DND-41 (cell line): Measurements from ENCODE around the gene DHDDS.
A peak's percentile ranks its signal among the peaks of the same experiment; 100 is the strongest.
"Not testable (repeated sequence)": the region's sequence is repeated elsewhere in the genome, so short reads cannot be mapped to it uniquely, and the experiment has no call there.

ENCODE experiments used
- ATAC-seq: fragments of 200-7000 bp; cut with Tn5 transposase; 3 replicates; pipeline ENCODE4 v1.9.1; 2021; ENCODE audit warnings: low read depth; ENCODE audit not compliant: insufficient read depth
- DNase-seq: peaks from one replicate; pipeline ENCODE4 v3.0.0-alpha.2; 2020
- H2AFZ ChIP-seq: 2 replicates; pipeline ENCODE4 v1.6.0; 2012; ENCODE audit warnings: low read depth, low read length
- H3K27ac ChIP-seq: 2 replicates; pipeline ENCODE4 v1.5.1; 2012; ENCODE audit warnings: low read length, inconsistent platforms
- H3K27me3 ChIP-seq: fragments of 200-600 bp; sonication (generic); 2 replicates; pipeline ENCODE4 v1.6.0; 2012; ENCODE audit warnings: low read length, mild to moderate bottlenecking, inconsistent platforms; ENCODE audit not compliant: insufficient read depth, poor library complexity
- H3K36me3 ChIP-seq: 2 replicates; pipeline ENCODE4 v1.5.1; 2012; ENCODE audit warnings: low read length, inconsistent platforms; ENCODE audit not compliant: insufficient read depth
- H3K4me1 ChIP-seq: 2 replicates; pipeline ENCODE4 v1.5.1; 2012; ENCODE audit warnings: mild to moderate bottlenecking, low read length; ENCODE audit not compliant: insufficient read depth
- H3K4me2 ChIP-seq: 2 replicates; pipeline ENCODE4 v1.6.0; 2012; ENCODE audit warnings: mild to moderate bottlenecking, moderate library complexity, low read length, inconsistent platforms; ENCODE audit not compliant: insufficient read depth
- H3K4me3 ChIP-seq, 2 experiments: fragments of 200-600 bp in 1 of 2; shearing (Covaris generic) in 1 of 2; 2 replicates each; pipeline ENCODE4 v1.5.1; 2012 to 2016; ENCODE audit warnings: inconsistent platforms in 2 of 2, low read length in 2 of 2, mild to moderate bottlenecking in 2 of 2, low read depth in 1 of 2, moderate library complexity in 1 of 2
- H3K79me2 ChIP-seq: 2 replicates; pipeline ENCODE4 v1.6.0; 2012; ENCODE audit warnings: low read length, inconsistent platforms; ENCODE audit not compliant: insufficient read depth
- H3K9ac ChIP-seq: 2 replicates; pipeline ENCODE4 v1.6.0; 2012; ENCODE audit warnings: low read depth, mild to moderate bottlenecking, inconsistent platforms, low read length, moderate library complexity
- H3K9me3 ChIP-seq: 2 replicates; pipeline ENCODE4 v1.5.1; 2012; ENCODE audit warnings: low read length, moderate library complexity, mild to moderate bottlenecking, inconsistent platforms; ENCODE audit not compliant: insufficient read depth, severe bottlenecking
- H4K20me1 ChIP-seq: 2 replicates; pipeline ENCODE4 v1.6.0; 2012; ENCODE audit warnings: low read length; ENCODE audit not compliant: insufficient read depth
- EZH2 ChIP-seq: IDR thresholded peaks from 3 replicates; pipeline ENCODE4 v1.6.1; 2012; ENCODE audit warnings: borderline replicate concordance, low read depth, mild to moderate bottlenecking, moderate library complexity, low read length, inconsistent platforms; ENCODE audit not compliant: severe bottlenecking
- TF ChIP-seq, protein P1 (sequence below): IDR thresholded peaks from 2 replicates; pipeline ENCODE4 v1.5.1; 2012; ENCODE audit warnings: borderline replicate concordance, low read length, moderate library complexity, mild to moderate bottlenecking; ENCODE audit not compliant: poor library complexity, severe bottlenecking; ENCODE audit errors: extremely low read depth

Gene DHDDS, protein sequence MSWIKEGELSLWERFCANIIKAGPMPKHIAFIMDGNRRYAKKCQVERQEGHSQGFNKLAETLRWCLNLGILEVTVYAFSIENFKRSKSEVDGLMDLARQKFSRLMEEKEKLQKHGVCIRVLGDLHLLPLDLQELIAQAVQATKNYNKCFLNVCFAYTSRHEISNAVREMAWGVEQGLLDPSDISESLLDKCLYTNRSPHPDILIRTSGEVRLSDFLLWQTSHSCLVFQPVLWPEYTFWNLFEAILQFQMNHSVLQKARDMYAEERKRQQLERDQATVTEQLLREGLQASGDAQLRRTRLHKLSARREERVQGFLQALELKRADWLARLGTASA

DNA sequence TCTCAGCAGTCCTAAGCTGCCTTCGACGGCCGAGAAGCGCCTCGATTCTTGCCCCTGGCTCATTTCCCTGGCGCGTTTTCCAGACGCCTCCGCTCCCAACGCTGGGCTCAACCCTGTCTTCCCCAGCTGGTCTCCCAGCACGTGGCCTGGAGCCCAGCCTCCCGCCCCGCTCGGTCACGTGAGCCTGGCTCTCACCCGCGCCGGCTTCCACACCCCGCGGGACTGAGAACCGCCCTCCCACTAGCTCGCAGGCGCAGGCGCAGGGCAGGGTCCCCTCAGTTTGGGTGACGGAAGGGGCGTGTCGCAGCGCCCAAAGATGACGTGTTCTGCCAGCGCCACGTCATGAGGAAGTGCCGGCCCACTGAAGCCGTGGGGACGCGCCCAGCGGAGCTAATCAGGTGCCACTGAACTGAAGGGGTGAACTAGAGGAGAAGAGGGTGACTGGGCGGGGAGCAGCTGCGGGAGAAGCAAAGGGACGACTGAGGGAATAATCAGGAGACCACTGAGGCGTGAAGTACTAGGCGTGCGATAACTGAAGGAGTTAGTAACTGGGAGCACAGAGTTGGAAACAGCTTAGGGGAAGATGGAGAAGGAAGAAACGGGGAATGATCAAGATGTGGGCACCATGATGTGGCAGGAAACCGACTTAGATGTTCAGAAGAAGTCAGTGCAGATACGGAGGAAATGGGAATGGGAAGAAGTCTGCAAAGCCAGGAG, at the start of gene DHDDS:
Gene DHDDS, plus strand, starts transcription at position 343 of the 717 bp plus-strand sequence. CDS start 625 bp downstream, outside the sequence.
- peaks cover 25% of the 10 kb centered on the region for H3K79me2 ChIP-seq
- peak within 1 kb of the TSS; percentile 76 for H3K27ac ChIP-seq
- H3K9me3 ChIP-seq: no peaks in the 10 kb centered on the region
- peak within 1 kb of the TSS; percentile 82 for H2AFZ ChIP-seq
- H3K27me3 ChIP-seq: no peaks in the 10 kb centered on the region
- ATAC-seq (peak; percentile 97), DNase-seq (peak; percentile 99)
- peak within 1 kb of the TSS; percentile 49 to 86 for H3K4me3 ChIP-seq
- H4K20me1 ChIP-seq: no peaks in the 10 kb centered on the region
- peaks cover 30% of the 10 kb centered on the region for H3K4me1 ChIP-seq
- TF ChIP-seq EZH2: no peak
- TF ChIP-seq, protein P1, sequence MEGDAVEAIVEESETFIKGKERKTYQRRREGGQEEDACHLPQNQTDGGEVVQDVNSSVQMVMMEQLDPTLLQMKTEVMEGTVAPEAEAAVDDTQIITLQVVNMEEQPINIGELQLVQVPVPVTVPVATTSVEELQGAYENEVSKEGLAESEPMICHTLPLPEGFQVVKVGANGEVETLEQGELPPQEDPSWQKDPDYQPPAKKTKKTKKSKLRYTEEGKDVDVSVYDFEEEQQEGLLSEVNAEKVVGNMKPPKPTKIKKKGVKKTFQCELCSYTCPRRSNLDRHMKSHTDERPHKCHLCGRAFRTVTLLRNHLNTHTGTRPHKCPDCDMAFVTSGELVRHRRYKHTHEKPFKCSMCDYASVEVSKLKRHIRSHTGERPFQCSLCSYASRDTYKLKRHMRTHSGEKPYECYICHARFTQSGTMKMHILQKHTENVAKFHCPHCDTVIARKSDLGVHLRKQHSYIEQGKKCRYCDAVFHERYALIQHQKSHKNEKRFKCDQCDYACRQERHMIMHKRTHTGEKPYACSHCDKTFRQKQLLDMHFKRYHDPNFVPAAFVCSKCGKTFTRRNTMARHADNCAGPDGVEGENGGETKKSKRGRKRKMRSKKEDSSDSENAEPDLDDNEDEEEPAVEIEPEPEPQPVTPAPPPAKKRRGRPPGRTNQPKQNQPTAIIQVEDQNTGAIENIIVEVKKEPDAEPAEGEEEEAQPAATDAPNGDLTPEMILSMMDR: peak; percentile 2
- H3K9ac ChIP-seq: peak within 1 kb of the TSS; percentile 64
- H3K36me3 ChIP-seq: peaks cover 21% of the 10 kb centered on the region
- peak within 1 kb of the TSS; percentile 96 for H3K4me2 ChIP-seq

DNA sequence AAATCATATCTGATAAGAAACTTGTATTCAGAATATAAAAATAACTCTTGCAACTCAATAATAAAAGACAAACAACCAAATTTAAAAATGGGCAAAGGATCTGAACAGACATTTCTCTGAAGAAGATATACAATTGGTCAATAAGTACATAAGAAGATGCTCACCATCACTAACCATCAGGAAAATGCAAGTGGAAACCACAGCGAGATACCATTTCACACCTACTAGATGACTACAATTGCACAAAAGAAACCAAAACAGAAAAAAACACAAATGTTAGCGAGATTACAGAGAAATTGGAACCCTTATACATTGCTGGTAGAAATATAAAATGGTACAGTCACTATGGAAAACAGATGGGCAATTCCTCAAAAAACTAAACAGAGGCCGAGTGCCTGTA, 48.0 kb upstream of the DHDDS start:
- H3K4me2 ChIP-seq: no peak overlapping the region
- no peaks in the 10 kb centered on the region for H3K9me3 ChIP-seq
- H4K20me1 ChIP-seq: no peaks in the 10 kb centered on the region
- no peaks in the 10 kb centered on the region for H3K79me2 ChIP-seq
- H3K27me3 ChIP-seq: peaks cover 5% of the 10 kb centered on the region
- H3K27ac ChIP-seq: no peak overlapping the region
- DNase-seq (no peak), ATAC-seq (no peak)
- H3K36me3 ChIP-seq: no peaks in the 10 kb centered on the region
- H2AFZ ChIP-seq: no peak overlapping the region
- H3K9ac ChIP-seq: no peak overlapping the region
- TF ChIP-seq EZH2: no peak
- TF ChIP-seq, protein P1: no peak
- H3K4me1 ChIP-seq: peaks cover 14% of the 10 kb centered on the region
- H3K4me3 ChIP-seq: no peak overlapping the region

DNA sequence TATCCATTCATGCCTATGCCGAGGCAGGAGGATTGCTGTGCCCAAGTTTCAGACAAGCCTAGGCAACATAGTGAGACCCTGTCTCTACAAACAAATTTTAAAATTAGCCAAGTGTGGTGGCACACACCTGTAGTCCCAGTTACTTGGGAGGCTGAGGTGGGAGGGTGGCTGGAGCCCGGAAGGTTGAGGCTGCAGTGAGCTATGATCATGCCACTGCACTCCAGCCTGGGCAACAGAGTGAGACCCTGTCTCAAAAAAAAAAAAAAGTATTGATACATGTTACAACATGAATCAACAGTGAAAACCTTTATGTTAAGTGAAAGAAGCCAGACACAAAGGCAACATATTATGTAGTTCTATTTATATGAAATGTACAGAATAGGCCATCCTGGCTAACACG, 47.1 kb upstream of the DHDDS start:
- not testable (repeated sequence) for H3K9me3 ChIP-seq, H3K27me3 ChIP-seq, H3K27ac ChIP-seq, H3K9ac ChIP-seq, H3K79me2 ChIP-seq, H3K36me3 ChIP-seq, ATAC-seq, DNase-seq, H4K20me1 ChIP-seq, H3K4me2 ChIP-seq, H2AFZ ChIP-seq, H3K4me3 ChIP-seq
- H3K4me1 ChIP-seq: peaks cover 13% of the 10 kb centered on the region

DNA sequence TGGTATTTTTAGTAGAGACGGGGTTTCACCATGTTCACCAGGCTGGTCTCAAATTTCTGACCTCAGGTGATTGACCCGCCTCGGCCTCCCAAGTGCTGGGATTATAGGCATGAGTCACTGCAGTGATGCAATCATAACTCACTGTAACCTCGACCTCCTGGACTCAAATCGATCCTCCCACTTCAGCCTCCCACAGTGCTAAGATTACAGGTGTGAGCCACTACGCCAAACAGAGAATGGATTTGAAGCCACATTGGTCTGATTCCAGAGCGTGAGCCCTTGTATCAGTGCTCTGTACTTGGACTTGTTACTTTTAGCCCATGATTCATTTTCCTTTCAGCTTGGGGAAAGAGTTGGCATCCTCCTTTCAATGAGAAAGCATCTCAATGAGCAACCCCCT, 44.7 kb upstream of the DHDDS start:
- Histone ChIP-seq H3K4me3 (no peak overlapping the region), H3K4me2 (no peak overlapping the region), H3K36me3 (no peaks in the 10 kb centered on the region), H3K9ac (no peak overlapping the region), H2AFZ (no peak overlapping the region), H4K20me1 (no peaks in the 10 kb centered on the region), H3K4me1 (peaks cover 13% of the 10 kb centered on the region), H3K9me3 (no peaks in the 10 kb centered on the region), H3K27me3 (peaks cover 5% of the 10 kb centered on the region), H3K27ac (no peak overlapping the region), H3K79me2 (no peaks in the 10 kb centered on the region)
- TF ChIP-seq EZH2: no peak
- TF ChIP-seq, protein P1: no peak
- ATAC-seq: no peak
- DNase-seq: no peak
